KMS-11 (cell line): ENCODE results near the gene FBLN7.

Source experiments
- H2AFZ ChIP-seq: fragments of 200-600 bp; sonication (generic); 2 replicates; pipeline ENCODE4 v1.6.1; 2016; ENCODE audit warnings: antibody characterized with exemption, mixed run types, low read depth
- H3K27ac ChIP-seq: fragments of 200-600 bp; sonication (generic); 2 replicates; pipeline ENCODE4 v1.6.1; 2016; ENCODE audit warnings: mild to moderate bottlenecking, mixed run types
- H3K27me3 ChIP-seq: fragments of 200-600 bp; sonication (generic); 2 replicates; pipeline ENCODE4 v1.6.1; 2017; ENCODE audit warnings: mild to moderate bottlenecking, low read depth, mixed run types, moderate library complexity; ENCODE audit not compliant: insufficient read depth
- H3K36me3 ChIP-seq: fragments of 200-600 bp; sonication (generic); 2 replicates; pipeline ENCODE4 v1.6.1; 2017; ENCODE audit warnings: mild to moderate bottlenecking, mixed run types; ENCODE audit not compliant: insufficient read depth
- H3K4me1 ChIP-seq: fragments of 200-600 bp; sonication (generic); 2 replicates; pipeline ENCODE4 v1.6.1; 2016; ENCODE audit warnings: mild to moderate bottlenecking, low read depth, mixed run types; ENCODE audit not compliant: poor library complexity, severe bottlenecking
- H3K4me2 ChIP-seq: fragments of 200-600 bp; sonication (generic); 2 replicates; pipeline ENCODE4 v1.7.0; 2016; ENCODE audit warnings: mild to moderate bottlenecking, mixed run types
- H3K4me3 ChIP-seq: fragments of 200-600 bp; sonication (generic); IDR thresholded peaks from 2 replicates; pipeline ENCODE4 v1.6.1; 2017; ENCODE audit warnings: low read depth, low read length, mixed read lengths; ENCODE audit not compliant: insufficient read depth
- H3K79me2 ChIP-seq: fragments of 200-600 bp; sonication (generic); 2 replicates; pipeline ENCODE4 v1.6.1; 2016; ENCODE audit warnings: low read depth, mixed run types; ENCODE audit not compliant: insufficient read depth
- H3K9ac ChIP-seq: fragments of 200-600 bp; sonication (generic); 2 replicates; pipeline ENCODE4 v1.6.1; 2016; ENCODE audit warnings: mild to moderate bottlenecking, mixed run types
- H4K20me1 ChIP-seq: fragments of 200-600 bp; sonication (generic); 2 replicates; pipeline ENCODE4 v1.6.1; 2016; ENCODE audit warnings: mild to moderate bottlenecking, mixed run types; ENCODE audit not compliant: insufficient read depth
- TF ChIP-seq, protein P1 (sequence below): fragments of 200-600 bp; sonication (generic); conservative IDR thresholded peaks from 2 replicates; pipeline ENCODE4 v1.6.1; 2017; ENCODE audit warnings: low read depth, mild to moderate bottlenecking, antibody characterized with exemption, low read length, moderate library complexity, mixed read lengths

The FBLN7 gene

DNA sequence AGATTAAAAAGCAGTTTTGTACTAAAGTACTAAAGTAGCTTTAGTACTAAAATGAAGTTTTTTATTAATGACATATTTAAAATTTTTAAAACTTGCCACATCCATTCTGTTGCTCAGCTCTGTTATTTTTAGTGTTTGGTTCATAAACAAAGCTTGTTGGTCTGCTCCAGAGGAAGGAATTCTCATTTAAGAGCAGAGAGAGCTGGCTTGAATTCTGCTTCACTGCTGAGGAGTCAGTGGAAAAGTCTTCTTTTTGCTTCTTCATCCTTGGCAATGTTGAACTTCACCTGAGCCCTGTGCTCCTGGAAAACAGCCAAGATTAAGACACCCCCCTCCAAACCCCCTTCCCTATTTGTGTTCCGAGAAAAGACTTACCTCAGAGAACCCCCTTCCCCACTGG is 42.5 kb upstream of the FBLN7 start:
- Histone ChIP-seq H3K9ac (no peak overlapping the region), H3K4me1 (no peaks in the 10 kb centered on the region), H3K36me3 (no peaks in the 10 kb centered on the region), H3K27me3 (no peaks in the 10 kb centered on the region), H3K79me2 (no peaks in the 10 kb centered on the region), H3K27ac (no peak overlapping the region), H4K20me1 (no peaks in the 10 kb centered on the region), H3K4me3 (no peak overlapping the region), H2AFZ (no peak overlapping the region), H3K4me2 (no peak overlapping the region)
- TF ChIP-seq, protein P1, sequence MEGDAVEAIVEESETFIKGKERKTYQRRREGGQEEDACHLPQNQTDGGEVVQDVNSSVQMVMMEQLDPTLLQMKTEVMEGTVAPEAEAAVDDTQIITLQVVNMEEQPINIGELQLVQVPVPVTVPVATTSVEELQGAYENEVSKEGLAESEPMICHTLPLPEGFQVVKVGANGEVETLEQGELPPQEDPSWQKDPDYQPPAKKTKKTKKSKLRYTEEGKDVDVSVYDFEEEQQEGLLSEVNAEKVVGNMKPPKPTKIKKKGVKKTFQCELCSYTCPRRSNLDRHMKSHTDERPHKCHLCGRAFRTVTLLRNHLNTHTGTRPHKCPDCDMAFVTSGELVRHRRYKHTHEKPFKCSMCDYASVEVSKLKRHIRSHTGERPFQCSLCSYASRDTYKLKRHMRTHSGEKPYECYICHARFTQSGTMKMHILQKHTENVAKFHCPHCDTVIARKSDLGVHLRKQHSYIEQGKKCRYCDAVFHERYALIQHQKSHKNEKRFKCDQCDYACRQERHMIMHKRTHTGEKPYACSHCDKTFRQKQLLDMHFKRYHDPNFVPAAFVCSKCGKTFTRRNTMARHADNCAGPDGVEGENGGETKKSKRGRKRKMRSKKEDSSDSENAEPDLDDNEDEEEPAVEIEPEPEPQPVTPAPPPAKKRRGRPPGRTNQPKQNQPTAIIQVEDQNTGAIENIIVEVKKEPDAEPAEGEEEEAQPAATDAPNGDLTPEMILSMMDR: no peak

DNA sequence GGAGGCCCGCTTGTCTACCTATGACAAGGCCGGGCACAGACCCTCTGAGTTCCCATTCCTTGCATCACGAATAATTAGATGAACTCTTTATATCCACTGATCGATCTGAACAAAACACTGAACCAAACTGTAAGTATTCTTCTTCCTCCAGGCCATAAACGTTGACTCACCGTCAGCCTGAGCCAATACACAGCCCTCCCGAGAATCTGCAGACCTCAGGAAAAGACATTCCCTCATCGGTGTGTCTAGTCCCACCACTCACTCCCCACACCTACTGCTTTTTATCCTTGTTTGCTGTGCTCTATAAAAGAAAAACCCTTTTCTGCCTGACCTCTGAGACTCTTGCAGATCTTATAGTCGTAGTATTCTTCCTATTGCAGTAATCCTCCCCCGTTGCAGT is 42.1 kb upstream of the FBLN7 start:
- Histone ChIP-seq H3K36me3 (no peaks in the 10 kb centered on the region), H3K4me2 (no peak overlapping the region), H2AFZ (no peak overlapping the region), H3K27ac (no peak overlapping the region), H3K79me2 (no peaks in the 10 kb centered on the region), H4K20me1 (no peaks in the 10 kb centered on the region), H3K27me3 (no peaks in the 10 kb centered on the region), H3K4me3 (no peak overlapping the region), H3K9ac (no peak overlapping the region), H3K4me1 (no peaks in the 10 kb centered on the region)
- TF ChIP-seq, protein P1: no peak

DNA sequence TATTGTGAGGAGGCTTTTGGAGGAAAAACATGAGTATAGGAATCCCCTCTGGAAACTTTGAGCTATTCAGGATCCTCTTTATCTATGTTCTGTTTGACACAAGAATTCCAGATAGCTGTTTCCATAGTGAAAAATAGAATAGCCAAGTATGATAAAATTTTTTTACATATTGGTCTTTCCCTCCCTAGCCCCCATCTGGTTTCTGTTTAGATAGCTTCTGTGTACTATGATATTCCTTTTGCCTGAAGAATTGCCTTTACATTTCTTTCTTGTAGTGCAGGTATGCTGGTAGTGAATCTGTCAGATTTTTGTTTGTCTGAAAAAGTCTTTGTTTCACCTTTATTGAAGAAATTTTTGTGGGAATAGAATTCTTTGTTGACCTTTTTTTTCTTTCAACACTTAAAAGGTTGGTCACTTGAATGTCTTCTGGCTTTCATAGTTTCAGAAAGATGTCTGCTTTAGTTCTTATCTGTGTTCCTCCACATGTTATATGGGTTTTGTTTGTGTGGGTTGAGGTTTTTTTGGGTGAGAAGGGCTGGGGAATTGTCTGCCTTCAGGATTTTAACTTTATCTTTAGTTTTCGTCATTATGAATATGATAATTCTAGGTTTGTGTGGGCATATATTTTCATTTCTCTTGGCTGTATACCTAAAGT is 29.9 kb upstream of the FBLN7 start:
- no peaks in the 10 kb centered on the region for H3K27me3 ChIP-seq
- H3K27ac ChIP-seq: no peak overlapping the region
- H3K4me1 ChIP-seq: no peaks in the 10 kb centered on the region
- H3K4me2 ChIP-seq: no peak overlapping the region
- no peaks in the 10 kb centered on the region for H4K20me1 ChIP-seq
- TF ChIP-seq, protein P1: no peak
- H3K9ac ChIP-seq: no peak overlapping the region
- no peaks in the 10 kb centered on the region for H3K79me2 ChIP-seq
- H3K4me3 ChIP-seq: no peak overlapping the region
- no peaks in the 10 kb centered on the region for H3K36me3 ChIP-seq
- H2AFZ ChIP-seq: no peak overlapping the region

DNA sequence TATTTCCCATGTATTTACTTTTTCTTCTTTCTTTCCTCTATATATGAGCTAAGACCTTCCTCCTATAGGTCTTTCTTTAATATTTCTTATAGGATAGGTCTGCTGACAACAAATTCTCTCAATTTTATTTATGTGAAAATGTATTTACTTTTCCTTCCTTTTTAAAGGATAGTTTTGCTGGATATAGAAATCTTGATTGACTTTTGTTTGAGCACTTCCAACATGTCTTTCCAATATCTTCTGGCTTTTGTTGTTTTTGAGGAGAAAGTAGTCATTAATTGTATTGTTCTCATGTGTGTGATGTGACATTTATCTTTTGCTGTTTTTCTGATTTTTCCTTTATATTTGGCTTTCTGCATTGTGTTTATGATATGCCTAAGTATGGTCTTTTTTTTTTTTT is 28.9 kb upstream of the FBLN7 start:
- Histone ChIP-seq H3K4me2 (no peak overlapping the region), H3K79me2 (no peaks in the 10 kb centered on the region), H3K9ac (no peak overlapping the region), H2AFZ (no peak overlapping the region), H3K4me1 (no peaks in the 10 kb centered on the region), H3K27me3 (no peaks in the 10 kb centered on the region), H3K4me3 (no peak overlapping the region), H3K27ac (no peak overlapping the region), H3K36me3 (no peaks in the 10 kb centered on the region), H4K20me1 (no peaks in the 10 kb centered on the region)
- TF ChIP-seq, protein P1: no peak
